HEK293T (cell line): ENCODE results near the gene SYCP2L.

Experiments
- CTCF ChIA-PET: fragments of 350-600 bp; formaldehyde crosslinking; extraction: SDS; loops from one replicate; lab custom pipeline; 2021; ENCODE audit warnings: antibody characterized with exemption, inconsistent platforms; lab: Yijun Ruan, JAX
- POLR2A ChIA-PET: fragments of 350-600 bp; formaldehyde crosslinking; extraction: SDS; loops from one replicate; lab custom pipeline; 2020; ENCODE audit warnings: antibody characterized with exemption, inconsistent platforms; lab: Yijun Ruan, JAX
- DNase-seq: peaks from one replicate; pipeline ENCODE4 v3.0.0; 2012; ENCODE audit warnings: mixed read lengths; ENCODE audit errors: extremely low spot score
- ARNT ChIP-seq: fragments of 450-650 bp; IDR thresholded peaks from 2 replicates; pipeline ENCODE4 v1.6.1; 2017; ENCODE audit warnings: mild to moderate bottlenecking
- BHLHE40 ChIP-seq: fragments of 450-650 bp; IDR thresholded peaks from 2 replicates; pipeline ENCODE4 v1.6.1; 2016; ENCODE audit warnings: mild to moderate bottlenecking, moderate library complexity, borderline replicate concordance
- CTBP1 ChIP-seq: fragments of 450-650 bp; IDR thresholded peaks from 2 replicates; pipeline ENCODE4 v1.6.1; 2016; ENCODE audit warnings: borderline replicate concordance
- ELF4 ChIP-seq: fragments of 450-650 bp; IDR thresholded peaks from 2 replicates; pipeline ENCODE4 v1.6.1; 2017; ENCODE audit warnings: antibody characterized with exemption
- FOXA1 ChIP-seq: fragments of 450-650 bp; IDR thresholded peaks from 2 replicates; pipeline ENCODE4 v1.6.1; 2016; ENCODE audit warnings: mild to moderate bottlenecking
- FOXK2 ChIP-seq: fragments of 450-650 bp; IDR thresholded peaks from 2 replicates; pipeline ENCODE4 v1.6.1; 2016; ENCODE audit warnings: mild to moderate bottlenecking
- FOXM1 ChIP-seq: fragments of 450-650 bp; IDR thresholded peaks from 2 replicates; pipeline ENCODE4 v1.6.1; 2017; ENCODE audit warnings: mild to moderate bottlenecking, borderline replicate concordance
- HDGF ChIP-seq: fragments of 450-650 bp; IDR thresholded peaks from 2 replicates; pipeline ENCODE4 v1.6.1; 2017; ENCODE audit warnings: antibody characterized with exemption, borderline replicate concordance
- L3MBTL2 ChIP-seq: fragments of 450-650 bp; conservative IDR thresholded peaks from 2 replicates; pipeline ENCODE4 v1.6.1; 2016; ENCODE audit warnings: mild to moderate bottlenecking
- LEF1 ChIP-seq: fragments of 450-650 bp; IDR thresholded peaks from 2 replicates; pipeline ENCODE4 v1.6.1; 2017; ENCODE audit warnings: mild to moderate bottlenecking, borderline replicate concordance
- NFRKB ChIP-seq: fragments of 450-650 bp; IDR thresholded peaks from 2 replicates; pipeline ENCODE4 v1.6.1; 2016; ENCODE audit warnings: mild to moderate bottlenecking, moderate library complexity
- SP1 ChIP-seq: fragments of 450-650 bp; IDR thresholded peaks from 2 replicates; pipeline ENCODE4 v1.6.1; 2017
- SUZ12 ChIP-seq: fragments of 450-650 bp; IDR thresholded peaks from 2 replicates; pipeline ENCODE4 v1.6.1; 2016; ENCODE audit warnings: mild to moderate bottlenecking
- TARDBP ChIP-seq: fragments of 450-650 bp; IDR thresholded peaks from 2 replicates; pipeline ENCODE4 v1.6.1; 2016
- ZNF384 ChIP-seq: fragments of 450-650 bp; IDR thresholded peaks from 2 replicates; pipeline ENCODE4 v1.6.1; 2016
- TF ChIP-seq, protein P1 (sequence below): fragments of 450-650 bp; IDR thresholded peaks from 2 replicates; pipeline ENCODE4 v1.6.1; 2016

Gene SYCP2L

DNA sequence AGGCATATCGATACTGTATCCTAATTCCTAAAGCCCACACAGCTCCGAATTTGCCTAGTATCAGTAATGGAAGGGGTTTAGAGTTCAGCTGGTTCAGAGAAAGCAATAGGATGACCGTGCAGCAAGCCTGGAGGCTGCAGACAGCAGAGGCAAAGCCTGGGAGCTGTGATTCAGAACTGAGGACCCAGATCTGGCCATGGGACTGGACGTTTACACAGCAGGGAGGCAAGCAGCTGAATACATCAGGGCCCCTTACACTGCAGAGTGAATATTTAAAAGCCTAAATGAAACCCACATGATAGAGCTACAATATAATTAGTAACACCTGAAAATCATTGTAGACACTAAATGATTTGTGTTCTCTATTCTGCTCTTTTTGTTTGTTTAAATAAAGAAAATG is 119.2 kb downstream of the SYCP2L start:
- no peak for DNase-seq
- TF ChIP-seq SP1 (no peak), SUZ12 (no peak), BHLHE40 (no peak), HDGF (no peak), TARDBP (no peak), FOXM1 (no peak), ARNT (no peak), FOXA1 (no peak), ZNF384 (no peak)
- POLR2A ChIA-PET, result no interaction called here
- CTCF ChIA-PET, result no interaction called here

DNA sequence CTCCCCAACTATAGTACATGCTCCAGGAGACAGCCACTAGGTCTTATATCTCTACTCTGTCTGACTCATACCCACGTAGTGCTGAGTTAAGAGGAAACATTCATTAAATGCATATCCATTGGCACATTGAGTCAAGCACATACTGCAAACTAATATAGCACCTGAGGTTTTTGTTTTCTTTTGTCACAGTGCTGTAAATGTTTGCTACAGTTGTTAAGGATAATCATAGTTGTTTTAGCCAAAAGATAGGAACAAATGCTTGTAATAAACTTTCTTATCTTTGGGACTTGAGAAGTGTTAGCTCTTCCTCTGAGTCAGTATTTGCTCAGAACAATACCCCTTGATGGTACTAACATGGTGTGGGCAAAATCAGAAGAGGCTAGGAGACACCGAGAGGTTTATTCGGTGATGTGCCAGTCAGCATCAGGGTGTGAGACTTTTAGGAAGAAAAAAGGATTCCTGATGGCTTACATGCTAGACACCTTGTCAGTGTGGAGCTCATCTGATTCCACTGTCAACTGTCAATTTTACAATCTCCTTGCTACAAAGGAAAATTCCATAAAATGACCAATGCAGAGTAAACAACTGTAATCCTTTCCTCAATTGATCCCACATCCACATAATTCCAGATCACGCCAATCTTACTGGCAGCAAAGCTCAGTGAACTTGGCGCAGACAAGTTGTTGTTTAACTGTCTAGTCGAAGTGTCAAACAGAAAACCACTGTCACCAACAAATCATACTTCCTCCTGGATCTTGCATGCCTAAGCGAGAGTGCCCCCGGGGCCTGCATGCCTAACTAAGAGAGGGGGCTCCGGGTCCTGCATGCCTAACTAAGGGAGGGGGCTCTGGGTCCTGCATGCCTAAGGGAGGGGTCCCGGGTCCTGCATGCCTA is 121.1 kb downstream of the SYCP2L start:
- DNase-seq, result no peak
- ChIA-PET CTCF (no interaction called here), POLR2A (no interaction called here)
- TF ChIP-seq BHLHE40, result no peak
- TF ChIP-seq SP1, result no peak
- TF ChIP-seq L3MBTL2, result no peak
- TF ChIP-seq ARNT, result no peak

DNA sequence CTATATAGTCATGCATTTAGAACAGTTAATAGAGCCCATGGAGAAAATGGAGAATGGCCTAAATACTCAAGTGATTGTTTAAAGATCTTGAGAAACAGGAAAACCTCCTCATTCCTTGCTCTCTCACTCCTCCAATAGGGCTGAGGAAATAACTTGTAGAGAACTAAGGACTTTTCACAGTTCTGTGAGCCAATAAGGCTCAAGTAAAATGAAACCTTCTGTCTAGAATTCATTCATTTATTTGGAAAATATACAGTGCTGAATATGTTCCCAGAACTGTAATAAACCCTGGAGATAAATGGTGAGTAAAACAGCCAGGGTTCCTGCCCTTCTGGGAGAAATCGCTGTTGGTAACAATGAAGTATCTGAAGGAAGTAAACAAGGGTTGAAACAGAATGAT is 122.0 kb downstream of the SYCP2L start:
- CTCF ChIA-PET, result no interaction called here
- no peak for DNase-seq
- POLR2A ChIA-PET, result no interaction called here
- TF ChIP-seq FOXM1, result no peak
- TF ChIP-seq FOXK2, result no peak

DNA sequence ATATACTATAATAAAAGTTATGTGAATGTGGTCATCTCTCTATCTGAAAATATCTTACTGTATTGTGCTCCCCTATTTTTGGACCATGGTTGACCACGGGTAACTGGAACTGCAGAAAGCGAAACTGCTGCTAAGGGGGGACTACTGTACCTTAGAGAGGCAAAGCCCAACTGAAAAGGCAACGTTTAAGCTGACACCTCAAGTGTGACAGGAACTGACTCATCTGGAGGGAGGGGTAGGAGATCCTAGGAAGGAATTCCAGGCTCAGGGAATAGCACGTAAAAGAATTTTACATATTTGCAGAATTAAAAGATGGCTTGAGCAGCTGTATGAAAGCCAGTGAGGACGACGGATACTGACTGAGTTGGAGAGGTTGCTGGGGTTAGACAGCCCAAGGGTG is 122.5 kb downstream of the SYCP2L start:
- ChIA-PET POLR2A (no interaction called here), CTCF (no interaction called here)
- no peak for DNase-seq
- TF ChIP-seq, protein P1, sequence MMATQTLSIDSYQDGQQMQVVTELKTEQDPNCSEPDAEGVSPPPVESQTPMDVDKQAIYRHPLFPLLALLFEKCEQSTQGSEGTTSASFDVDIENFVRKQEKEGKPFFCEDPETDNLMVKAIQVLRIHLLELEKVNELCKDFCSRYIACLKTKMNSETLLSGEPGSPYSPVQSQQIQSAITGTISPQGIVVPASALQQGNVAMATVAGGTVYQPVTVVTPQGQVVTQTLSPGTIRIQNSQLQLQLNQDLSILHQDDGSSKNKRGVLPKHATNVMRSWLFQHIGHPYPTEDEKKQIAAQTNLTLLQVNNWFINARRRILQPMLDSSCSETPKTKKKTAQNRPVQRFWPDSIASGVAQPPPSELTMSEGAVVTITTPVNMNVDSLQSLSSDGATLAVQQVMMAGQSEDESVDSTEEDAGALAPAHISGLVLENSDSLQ, result no peak
- TF ChIP-seq CTBP1, result no peak
- TF ChIP-seq ZNF384, result no peak
- no peak for TF ChIP-seq FOXM1
- no peak for TF ChIP-seq ARNT
- no peak for TF ChIP-seq FOXA1
- TF ChIP-seq BHLHE40, result no peak
- TF ChIP-seq NFRKB, result no peak
- TF ChIP-seq L3MBTL2, result no peak
- no peak for TF ChIP-seq ELF4
- no peak for TF ChIP-seq FOXK2
- no peak for TF ChIP-seq LEF1
- no peak for TF ChIP-seq TARDBP
- TF ChIP-seq SP1, result no peak

DNA sequence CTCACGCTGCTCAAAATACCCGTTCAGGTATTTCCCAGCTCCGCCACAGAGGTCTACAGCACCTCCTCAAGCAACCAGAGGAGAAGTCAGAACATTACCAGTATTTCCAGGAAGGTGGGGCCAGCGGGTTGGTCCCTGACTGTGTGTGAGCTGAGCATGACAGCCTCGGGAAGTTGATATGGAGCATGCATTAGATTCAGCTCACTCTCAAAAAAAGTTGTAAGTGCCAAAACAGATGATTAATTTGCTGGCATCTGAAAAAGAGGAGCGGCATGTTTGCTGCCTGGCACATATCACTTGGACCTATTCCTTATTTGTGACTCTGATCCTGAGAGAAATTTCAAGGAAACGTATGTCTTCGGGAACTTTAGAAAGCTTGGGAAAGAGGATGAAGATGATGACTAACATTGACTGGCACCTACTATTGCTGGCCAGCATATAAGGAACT is 125.0 kb downstream of the SYCP2L start:
- CTCF ChIA-PET, result no interaction called here
- TF ChIP-seq, protein P1, result 0 out of 2 replicates have a peak, but pooled peaks have one; percentile 7
- TF ChIP-seq NFRKB (no peak), SUZ12 (no peak)
- DNase-seq, result peak; percentile 50
- POLR2A ChIA-PET, result no interaction called here

DNA sequence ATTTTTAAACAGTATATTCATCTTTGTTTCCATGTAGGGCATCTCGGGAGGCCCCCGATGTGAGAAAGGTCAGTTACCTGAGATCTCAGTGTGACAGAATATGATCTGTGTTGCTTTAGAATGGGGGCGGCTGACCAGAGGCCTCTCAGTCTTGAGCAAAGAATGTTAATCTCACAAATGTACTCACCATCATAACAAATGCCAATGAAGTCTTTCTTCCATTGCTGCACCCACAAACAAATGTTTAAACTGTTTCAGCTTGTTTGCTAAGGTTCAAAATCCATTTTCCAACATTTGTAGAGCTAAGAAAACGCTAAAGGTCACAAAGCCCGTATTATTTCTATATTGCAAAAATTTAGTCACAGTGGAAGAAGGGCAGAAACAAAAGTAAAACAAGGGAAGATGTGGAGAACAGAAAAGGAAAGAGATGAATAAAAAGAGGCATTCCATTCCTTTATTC is 125.5 kb downstream of the SYCP2L start:
- DNase-seq, result no peak
- ChIA-PET CTCF (no interaction called here), POLR2A (no interaction called here)
- TF ChIP-seq CTBP1, result no peak
- no peak for TF ChIP-seq HDGF
- no peak for TF ChIP-seq BHLHE40
- TF ChIP-seq TARDBP, result no peak
- TF ChIP-seq ELF4, result no peak
- no peak for TF ChIP-seq SUZ12

DNA sequence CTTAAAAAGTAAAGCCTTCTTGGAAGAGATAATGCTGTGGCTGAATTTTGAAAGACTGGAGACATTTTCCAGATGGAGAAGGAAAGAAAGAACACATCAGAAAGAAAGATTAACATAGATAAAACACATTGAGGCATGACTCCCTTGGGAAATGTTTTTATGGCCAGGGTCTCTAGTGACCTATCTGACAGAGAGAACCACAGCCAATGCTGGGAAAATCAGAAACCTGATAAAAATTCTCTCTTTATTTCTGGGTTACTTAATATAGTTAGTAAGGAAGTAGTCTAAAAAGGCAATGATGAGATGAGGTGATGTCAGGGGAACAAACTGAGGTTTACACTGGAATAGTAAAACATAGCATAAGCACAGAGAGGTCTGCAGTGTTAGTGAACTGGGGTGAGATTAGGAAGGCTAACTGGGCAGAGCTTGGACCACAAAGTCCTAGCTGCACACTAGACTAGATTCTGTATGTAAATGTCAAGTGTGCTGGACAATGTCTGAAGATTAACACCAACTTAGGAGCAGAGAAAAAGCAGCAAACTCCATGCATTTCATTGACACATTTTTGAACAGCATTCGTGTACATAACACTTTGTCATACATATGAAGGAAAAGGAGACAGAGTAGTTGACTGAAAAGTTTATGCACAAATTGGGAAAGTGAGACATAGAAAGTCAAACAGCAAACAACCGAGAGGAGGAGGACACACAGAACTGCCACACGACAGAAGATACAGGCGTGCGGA is 126.3 kb downstream of the SYCP2L start:
- ChIA-PET CTCF (interaction anchor here (0.6 kb wide), 1 partner anchor 1855 kb away, joined by 3 read pairs; no protein-coding TSS in a partner anchor), POLR2A (no interaction called here)
- no peak for DNase-seq
- TF ChIP-seq, protein P1, result no peak
- TF ChIP-seq ZNF384, result no peak
- no peak for TF ChIP-seq L3MBTL2
- TF ChIP-seq SP1, result no peak
- TF ChIP-seq ARNT, result no peak
- TF ChIP-seq BHLHE40, result no peak
- TF ChIP-seq FOXM1, result no peak
- TF ChIP-seq HDGF, result no peak
- no peak for TF ChIP-seq TARDBP
- no peak for TF ChIP-seq CTBP1
- TF ChIP-seq FOXK2, result no peak
- no peak for TF ChIP-seq FOXA1
- no peak for TF ChIP-seq ELF4
